Astrocyte (in vitro differentiated cells and primary cell): ENCODE measurements around the gene PTGER2.

ENCODE experiments used
- EZH2 ChIP-seq: IDR thresholded peaks from 2 replicates; pipeline ENCODE4 v1.6.1; 2012; ENCODE audit warnings: mild to moderate bottlenecking, low read length, inconsistent platforms; ENCODE audit not compliant: insufficient read depth
- TF ChIP-seq, protein P1 (sequence below): IDR thresholded peaks from 2 replicates; pipeline ENCODE4 v1.5.1; 2011; ENCODE audit warnings: low read depth, mild to moderate bottlenecking, inconsistent platforms, low read length, moderate library complexity; ENCODE audit not compliant: insufficient read depth

DNA sequence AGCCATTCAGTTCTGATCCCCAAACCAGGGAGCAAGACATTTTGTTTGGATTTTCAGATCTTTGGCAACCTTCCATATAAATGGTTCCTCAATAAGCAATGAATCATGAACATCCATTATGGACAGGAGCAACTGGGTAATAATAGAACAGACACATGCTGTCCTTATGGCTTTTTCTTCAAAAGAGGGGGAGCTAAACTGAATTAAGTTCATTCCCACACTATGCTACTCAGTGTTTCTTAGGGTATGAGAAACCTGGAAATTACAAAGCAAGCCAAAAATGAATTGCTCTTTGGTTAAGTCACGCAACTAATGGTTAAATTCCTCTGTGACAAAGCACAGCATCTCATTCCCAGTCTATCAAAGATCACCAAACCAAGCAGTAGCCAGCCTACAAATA is 51.0 kb downstream of the PTGER2 start:
- TF ChIP-seq, protein P1, sequence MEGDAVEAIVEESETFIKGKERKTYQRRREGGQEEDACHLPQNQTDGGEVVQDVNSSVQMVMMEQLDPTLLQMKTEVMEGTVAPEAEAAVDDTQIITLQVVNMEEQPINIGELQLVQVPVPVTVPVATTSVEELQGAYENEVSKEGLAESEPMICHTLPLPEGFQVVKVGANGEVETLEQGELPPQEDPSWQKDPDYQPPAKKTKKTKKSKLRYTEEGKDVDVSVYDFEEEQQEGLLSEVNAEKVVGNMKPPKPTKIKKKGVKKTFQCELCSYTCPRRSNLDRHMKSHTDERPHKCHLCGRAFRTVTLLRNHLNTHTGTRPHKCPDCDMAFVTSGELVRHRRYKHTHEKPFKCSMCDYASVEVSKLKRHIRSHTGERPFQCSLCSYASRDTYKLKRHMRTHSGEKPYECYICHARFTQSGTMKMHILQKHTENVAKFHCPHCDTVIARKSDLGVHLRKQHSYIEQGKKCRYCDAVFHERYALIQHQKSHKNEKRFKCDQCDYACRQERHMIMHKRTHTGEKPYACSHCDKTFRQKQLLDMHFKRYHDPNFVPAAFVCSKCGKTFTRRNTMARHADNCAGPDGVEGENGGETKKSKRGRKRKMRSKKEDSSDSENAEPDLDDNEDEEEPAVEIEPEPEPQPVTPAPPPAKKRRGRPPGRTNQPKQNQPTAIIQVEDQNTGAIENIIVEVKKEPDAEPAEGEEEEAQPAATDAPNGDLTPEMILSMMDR, result no peak
- no peak for TF ChIP-seq EZH2
